HG03575 (cell line): ENCODE measurements around the gene AOPEP.

Experiments used
- ATAC-seq: cut with Tn5 transposase; IDR thresholded peaks from one replicate; pipeline ENCODE4 v1.9.1; 2021; ENCODE audit not compliant: unreplicated experiment, insufficient number of reproducible peaks, low FRiP score; ENCODE audit errors: extremely low read depth

AOPEP gene

DNA sequence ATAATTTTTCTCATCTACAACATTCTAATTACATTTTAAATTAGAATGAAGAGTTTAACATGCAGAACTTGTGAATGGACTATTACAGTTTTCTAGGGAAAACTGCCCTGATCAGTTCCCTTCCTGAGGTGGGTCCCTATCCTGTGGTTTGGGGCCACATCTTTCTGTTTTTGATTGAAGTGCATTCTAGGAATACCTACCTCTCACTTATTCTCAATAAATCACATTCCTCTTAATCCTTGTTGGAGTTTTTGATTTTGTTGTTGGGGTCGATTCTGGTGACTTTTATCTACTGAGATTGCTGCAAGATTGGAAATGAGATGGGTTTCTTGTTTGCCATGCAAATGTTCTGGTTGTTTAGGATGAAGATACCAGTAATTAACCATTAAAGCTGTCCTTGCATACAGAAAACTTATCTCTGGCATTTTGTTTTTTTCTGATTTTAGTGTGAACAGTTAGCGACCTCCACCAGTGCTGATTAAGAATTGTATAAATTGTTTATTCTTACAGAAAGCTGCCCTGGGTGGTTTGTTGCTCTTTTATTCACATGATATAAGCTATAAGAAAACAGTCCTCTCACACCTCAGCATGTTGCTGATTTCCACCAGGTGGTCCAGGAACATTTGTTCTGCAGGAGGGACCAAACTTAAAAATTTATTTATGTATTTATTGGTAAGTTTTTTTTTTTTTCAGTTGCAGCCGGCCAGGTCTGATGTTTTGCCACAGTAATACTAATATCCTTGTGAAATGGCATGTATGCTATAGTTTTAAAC is 321.1 kb downstream of the AOPEP start:
- ATAC-seq = no peak

GRCh38 chr9:95048225-95049087 is 322.0 kb downstream of the AOPEP start:
- no peak for ATAC-seq

DNA sequence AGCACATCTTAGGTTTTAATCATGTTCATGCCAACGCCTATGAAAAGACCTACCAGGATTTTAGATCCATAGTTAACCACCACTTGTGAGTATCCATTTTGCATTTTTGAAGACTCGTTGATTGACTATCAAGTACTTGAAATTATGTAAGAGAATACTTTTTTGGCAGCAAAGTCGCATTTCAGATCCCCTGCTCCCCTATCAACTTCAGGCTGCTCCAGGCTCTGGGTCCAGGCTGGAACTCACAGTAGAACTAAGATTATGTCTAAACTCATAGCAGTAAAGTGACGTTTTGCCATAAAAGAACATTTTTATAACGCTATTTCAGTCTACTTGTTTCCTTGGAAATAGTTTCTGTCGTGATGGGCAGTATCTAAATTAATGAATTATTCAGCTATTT is 323.3 kb downstream of the AOPEP start:
- no peak for ATAC-seq

- ATAC-seq = no peak
Observed at GRCh38 chr9:95053611-95054570, 327.4 kb downstream of the AOPEP start.

GRCh38 chr9:95055334-95055850 is 328.9 kb downstream of the AOPEP start:
- ATAC-seq = no peak

DNA sequence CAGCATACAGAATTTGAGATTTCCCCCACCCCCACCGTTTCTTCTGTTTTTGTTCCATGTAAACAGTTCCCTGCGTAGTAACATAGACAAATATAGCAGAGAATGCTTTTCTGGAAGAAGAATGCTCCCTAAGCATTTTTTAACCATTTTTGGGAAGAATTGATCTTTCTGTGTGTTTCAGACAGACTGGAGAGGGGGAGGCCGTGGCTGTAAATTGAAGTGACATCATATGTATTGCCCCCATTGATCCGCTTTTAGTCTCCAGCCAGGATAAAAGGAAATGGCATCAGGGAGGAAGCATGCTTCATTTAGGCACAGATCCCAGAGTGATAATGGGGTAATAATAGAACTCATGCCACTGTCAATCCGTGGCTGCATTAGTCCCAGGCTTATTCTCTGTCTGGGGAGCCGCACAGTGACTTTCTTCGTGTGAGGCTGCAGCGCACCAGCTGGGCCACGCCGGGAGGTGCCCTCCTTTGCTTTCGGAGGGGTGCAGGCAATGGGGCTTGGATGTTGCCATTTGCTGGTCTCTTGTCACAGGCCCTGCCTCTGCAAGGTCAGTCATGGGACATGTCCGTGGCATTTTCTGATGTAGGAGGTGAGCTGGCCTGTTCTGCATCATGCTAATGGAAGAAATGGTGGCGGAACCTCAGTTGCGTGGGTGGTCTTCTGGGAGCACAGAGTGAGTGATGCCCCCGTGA is 329.5 kb downstream of the AOPEP start:
- no peak for ATAC-seq

GRCh38 chr9:95057101-95057500 is 330.6 kb downstream of the AOPEP start:
- ATAC-seq = no peak

- no peak for ATAC-seq
Observed at GRCh38 chr9:95058121-95058785, 331.8 kb downstream of the AOPEP start.

- no peak for ATAC-seq
Observed at GRCh38 chr9:95058795-95059386, 332.4 kb downstream of the AOPEP start.

GRCh38 chr9:95060234-95060633 is 333.7 kb downstream of the AOPEP start:
- no peak for ATAC-seq

DNA sequence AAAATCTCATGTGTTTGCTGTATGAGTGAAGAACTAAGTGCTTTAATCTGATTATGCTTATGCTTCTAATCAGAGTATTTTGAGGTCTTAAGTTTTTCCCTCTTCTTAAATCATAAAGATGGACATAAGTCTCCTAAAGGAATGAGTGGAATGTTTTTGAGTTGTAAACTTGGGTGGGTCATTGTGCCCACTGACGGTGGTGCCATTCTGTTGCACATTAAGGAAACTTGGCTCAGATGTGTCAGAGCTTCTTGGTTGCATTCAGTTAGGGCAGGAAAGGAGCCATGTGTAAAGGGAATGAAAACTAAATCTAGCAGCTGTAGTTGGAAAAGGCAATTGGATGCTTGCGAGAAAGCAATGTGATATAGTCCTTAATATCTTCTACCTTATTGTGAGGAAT is 334.4 kb downstream of the AOPEP start:
- no peak for ATAC-seq

DNA sequence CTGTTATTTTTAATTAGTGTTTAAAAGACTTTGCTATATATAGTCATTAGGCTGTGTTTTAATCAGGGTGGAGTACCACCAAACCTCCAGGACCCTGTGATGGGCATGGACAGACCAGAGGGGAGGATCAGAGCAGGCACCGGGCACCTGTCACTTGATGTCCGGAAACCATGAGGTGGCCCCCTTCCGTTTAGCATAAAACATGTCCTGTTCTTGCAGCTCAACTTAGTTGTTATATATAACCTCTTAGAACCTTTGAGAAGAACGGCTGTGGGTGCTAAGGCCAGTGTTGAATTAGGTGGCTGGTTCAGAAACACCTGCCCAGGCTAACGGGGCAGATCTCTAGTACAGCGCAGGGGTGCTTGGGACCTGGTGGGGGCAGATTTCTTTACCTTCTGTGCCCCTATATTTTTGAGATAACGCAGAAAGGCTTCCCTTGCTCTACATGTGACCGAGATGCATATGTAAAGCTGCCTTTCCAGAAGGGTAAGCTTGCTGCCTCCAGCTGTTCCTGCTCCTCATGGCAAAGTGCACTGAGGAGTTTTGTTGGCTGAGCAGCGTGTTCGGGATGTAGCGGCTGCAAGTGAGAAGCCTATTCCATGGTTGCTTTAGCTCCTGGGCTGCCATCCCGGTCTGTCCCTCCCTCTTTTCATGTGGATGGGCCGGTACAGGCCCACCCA is 335.6 kb downstream of the AOPEP start:
- ATAC-seq = no peak

DNA sequence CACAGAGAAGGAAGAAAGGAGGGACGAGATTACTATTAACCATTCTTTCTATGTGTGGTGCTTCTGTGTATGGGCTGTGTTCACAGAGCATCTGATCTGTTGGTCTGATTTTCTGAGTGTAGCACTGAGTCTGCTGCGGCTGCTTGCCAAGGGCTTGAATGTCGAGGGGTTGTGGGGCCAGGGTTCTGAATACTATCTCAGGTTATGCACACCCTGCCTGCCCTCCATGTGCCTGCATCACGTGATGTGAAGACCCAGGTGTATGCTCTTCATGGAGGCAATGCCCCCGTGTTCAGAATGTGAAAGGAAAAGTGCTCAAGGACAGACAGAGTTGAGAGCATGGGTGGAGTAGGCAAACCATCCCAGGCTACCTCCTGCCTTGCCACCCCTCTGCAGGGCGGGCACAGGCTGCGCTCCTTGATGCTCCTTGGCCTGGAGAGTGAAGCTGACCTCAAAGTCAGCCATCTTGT is 336.1 kb downstream of the AOPEP start:
- no peak for ATAC-seq

- no peak for ATAC-seq
Observed at GRCh38 chr9:95063300-95063699, 336.8 kb downstream of the AOPEP start.

DNA sequence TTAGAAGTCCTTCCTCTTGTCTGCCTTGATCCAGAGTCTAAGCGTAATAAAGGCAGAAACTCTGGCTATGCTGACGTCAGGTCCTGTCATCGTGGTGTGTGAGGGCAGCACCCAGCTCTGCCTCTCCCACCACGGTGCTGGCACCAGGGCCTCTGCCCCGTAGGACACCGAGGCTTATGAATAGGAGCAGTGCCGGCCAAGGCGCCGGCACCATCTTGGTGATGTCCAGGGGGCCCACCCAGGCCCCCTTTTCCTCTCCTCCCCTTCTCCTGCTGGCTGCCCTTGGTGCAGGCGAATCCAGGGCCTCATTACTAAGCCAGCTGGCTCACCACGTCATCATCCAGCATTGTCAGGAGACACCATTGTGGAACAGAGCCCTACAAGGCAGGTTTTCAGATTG is 338.7 kb downstream of the AOPEP start:
- no peak for ATAC-seq

GRCh38 chr9:95067057-95067456 is 340.6 kb downstream of the AOPEP start:
- ATAC-seq = no peak

GRCh38 chr9:95067897-95068296 is 341.4 kb downstream of the AOPEP start:
- no peak for ATAC-seq
